ENCODE data around the gene KLK7.
"Not testable (repeated sequence)": the region's sequence is repeated elsewhere in the genome, so short reads cannot be mapped to it uniquely, and the experiment has no call there.

GRCh38 chr19:50984416-50984815 lies 699 bp upstream of the KLK7 start:
- not testable (repeated sequence) for TF ChIP-seq CTCF (IDR thresholded peaks at IDR 0.05); TCF7 (CRISPR knock-in tag; IDR thresholded peaks at IDR 0.05; ENCODE audit: low read depth); NFYB (CRISPR knock-in tag; conservative IDR thresholded peaks at IDR 0.05; ENCODE audit: low read depth); E2F1 (CRISPR knock-in tag; IDR thresholded peaks at IDR 0.05); CREB1 (CRISPR knock-in tag; IDR thresholded peaks at IDR 0.05); ATF2 (CRISPR knock-in tag; IDR thresholded peaks at IDR 0.05; ENCODE audit: borderline replicate concordance, low read depth)

Data from WTC11 (cell line).